Esophagus muscularis mucosa (tissue), 4 donors: ENCODE data around the gene MPP1. TPM values are rescaled to one million over a fixed set of nuclear protein-coding genes. Genes with fewer than 3 reads are reported as not detected.

Source experiments
- DNase-seq: peaks from one replicate; pipeline ENCODE4 v3.0.0-alpha.2; 2017; ENCODE audit errors: extremely low spot score
- H3K27ac ChIP-seq, 4 donors: fragments of 200-600 bp; sonication (generic); replicated peaks in 1 of 4; 1 replicate in 3 of 4; 2 replicates in 1 of 4; pipeline ENCODE4 v1.5.1; 2016 to 2019; ENCODE audit warnings: mild to moderate bottlenecking in 1 of 4
- H3K27me3 ChIP-seq, 4 donors: fragments of 200-600 bp; sonication (generic); one replicate each; pipeline versions ENCODE4 v1.5.1 to v1.6.0; 2016 to 2019
- H3K36me3 ChIP-seq, 4 donors: fragments of 200-600 bp; sonication (generic); one replicate each; pipeline ENCODE4 v1.5.1; 2016 to 2019
- H3K4me1 ChIP-seq, 4 donors: fragments of 200-600 bp; sonication (generic); one replicate each; pipeline ENCODE4 v1.5.1; 2016 to 2019
- H3K4me3 ChIP-seq, 4 donors: fragments of 200-600 bp; sonication (generic); 1 replicate in 2 of 4; 2 replicates in 2 of 4; pipeline ENCODE4 v1.5.1; 2016 to 2019; ENCODE audit warnings: mild to moderate bottlenecking in 4 of 4, moderate library complexity in 1 of 4
- H3K9me3 ChIP-seq, 4 donors: fragments of 200-600 bp; sonication (generic); 1 replicate in 3 of 4; 2 replicates in 1 of 4; pipeline ENCODE4 v1.5.1; 2016 to 2019
- EP300 ChIP-seq: sonication (generic); formaldehyde crosslinking; IDR thresholded peaks from one replicate; pipeline ENCODE4 v1.6.1; 2017; ENCODE audit warnings: antibody characterized with exemption
- POLR2A ChIP-seq: fragments of 450-650 bp; IDR thresholded peaks from one replicate; pipeline ENCODE4 v1.6.1; 2017; ENCODE audit warnings: antibody characterized with exemption, moderate library complexity, mild to moderate bottlenecking, low read depth
- POLR2AphosphoS5 ChIP-seq, 2 donors: sonication (generic); formaldehyde crosslinking; IDR thresholded peaks; one replicate each; pipeline ENCODE4 v1.6.1; 2017; ENCODE audit warnings: antibody characterized with exemption in 2 of 2
- WGBS: methylation state at CpG from one replicate; pipeline ENCODE4 v1.1.5; 2018; 5-methylcytosine and 5-hydroxymethylcytosine counted together
- intact Hi-C: fragments of 100-400 bp; cut with DNase I; formaldehyde crosslinking; loops from one replicate; pipeline ENCODE4 v1.15.1; 2023
- total RNA-seq, 4 donors: library from RNA; depleted of rRNA; stranded (reverse); fragments of >200 nt; gene quantifications; one replicate each; pipeline versions ENCODE4 v1.1.0 to v1.2.1, GENCODE V29; 2016
- TF ChIP-seq, protein P1 (sequence below), 3 experiments: fragments of 200-600 bp in 2 of 3; fragments of 450-650 bp in 1 of 3; sonication (generic) in 2 of 3; IDR thresholded peaks; one replicate each; pipeline ENCODE4 v1.5.1; 2017 to 2019; ENCODE audit warnings: antibody characterized with exemption in 3 of 3, mild to moderate bottlenecking in 2 of 3, moderate library complexity in 1 of 3

Gene MPP1
- total RNA-seq, 4 donors from 2014 or later = 28.2 to 46.9 (median 33.3) TPM

DNA sequence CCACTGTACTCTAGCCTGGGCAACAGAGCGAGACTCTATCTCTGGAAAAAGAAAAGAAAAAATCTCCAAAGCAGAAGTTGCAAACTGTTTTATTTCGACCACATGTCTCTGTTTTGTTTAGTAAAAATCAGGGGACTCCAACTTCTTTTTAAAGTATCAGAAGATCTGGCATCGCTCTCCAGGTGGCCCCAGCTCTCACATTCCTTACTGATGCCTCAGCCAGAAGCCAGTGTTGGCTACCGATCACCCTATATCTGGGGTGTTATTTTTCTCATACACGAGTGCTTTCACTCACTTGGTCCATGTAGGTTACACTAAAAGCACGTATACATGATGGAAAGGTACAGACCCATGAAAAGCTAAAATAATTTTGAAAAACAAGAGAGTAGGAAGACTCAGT lies 8.3 kb downstream of the MPP1 start:
- H3K9me3 ChIP-seq = no peaks in the 10 kb centered on the region
- H3K4me1 ChIP-seq = peaks cover 7 to 22% (median 16%) of the 10 kb centered on the region in 4 donors
- TF ChIP-seq POLR2AphosphoS5 (IDR thresholded peaks at IDR 0.05) (no peak), POLR2A (no peak), EP300 (no peak)
- TF ChIP-seq, protein P1, sequence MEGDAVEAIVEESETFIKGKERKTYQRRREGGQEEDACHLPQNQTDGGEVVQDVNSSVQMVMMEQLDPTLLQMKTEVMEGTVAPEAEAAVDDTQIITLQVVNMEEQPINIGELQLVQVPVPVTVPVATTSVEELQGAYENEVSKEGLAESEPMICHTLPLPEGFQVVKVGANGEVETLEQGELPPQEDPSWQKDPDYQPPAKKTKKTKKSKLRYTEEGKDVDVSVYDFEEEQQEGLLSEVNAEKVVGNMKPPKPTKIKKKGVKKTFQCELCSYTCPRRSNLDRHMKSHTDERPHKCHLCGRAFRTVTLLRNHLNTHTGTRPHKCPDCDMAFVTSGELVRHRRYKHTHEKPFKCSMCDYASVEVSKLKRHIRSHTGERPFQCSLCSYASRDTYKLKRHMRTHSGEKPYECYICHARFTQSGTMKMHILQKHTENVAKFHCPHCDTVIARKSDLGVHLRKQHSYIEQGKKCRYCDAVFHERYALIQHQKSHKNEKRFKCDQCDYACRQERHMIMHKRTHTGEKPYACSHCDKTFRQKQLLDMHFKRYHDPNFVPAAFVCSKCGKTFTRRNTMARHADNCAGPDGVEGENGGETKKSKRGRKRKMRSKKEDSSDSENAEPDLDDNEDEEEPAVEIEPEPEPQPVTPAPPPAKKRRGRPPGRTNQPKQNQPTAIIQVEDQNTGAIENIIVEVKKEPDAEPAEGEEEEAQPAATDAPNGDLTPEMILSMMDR (IDR thresholded peaks at IDR 0.05) = no peak
- H3K36me3 ChIP-seq = no peaks in the 10 kb centered on the region
- H3K4me3 ChIP-seq = no peak overlapping the region
- H3K27ac ChIP-seq = no peak overlapping the region
- no peak for DNase-seq
- intact Hi-C loops = no loop called here
- H3K27me3 ChIP-seq = no peaks in the 10 kb centered on the region
- WGBS = 72% methylated on average over 6 of the region's 6 CpGs

DNA sequence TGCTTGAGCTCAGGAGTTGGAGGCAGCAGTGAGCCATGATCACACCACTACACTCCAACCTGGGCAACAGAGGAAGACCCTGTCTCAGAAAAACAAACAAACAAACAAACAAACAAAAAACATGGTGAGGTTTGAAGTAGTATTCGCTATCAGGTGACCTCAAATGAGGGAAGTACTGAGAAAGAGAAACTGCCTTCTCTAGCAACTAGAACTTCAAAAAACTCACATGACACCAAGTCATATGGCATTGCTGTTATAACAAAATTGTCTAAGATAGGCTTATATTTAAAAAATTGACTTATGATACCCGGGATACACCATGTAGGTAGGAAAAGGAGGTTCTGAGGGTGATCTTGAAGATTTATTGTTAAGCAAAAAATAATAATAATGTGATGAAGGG lies 10.3 kb downstream of the MPP1 start:
- whole genome bisulfite sequencing = 64% methylated on average over 2 of the region's 2 CpGs

DNA sequence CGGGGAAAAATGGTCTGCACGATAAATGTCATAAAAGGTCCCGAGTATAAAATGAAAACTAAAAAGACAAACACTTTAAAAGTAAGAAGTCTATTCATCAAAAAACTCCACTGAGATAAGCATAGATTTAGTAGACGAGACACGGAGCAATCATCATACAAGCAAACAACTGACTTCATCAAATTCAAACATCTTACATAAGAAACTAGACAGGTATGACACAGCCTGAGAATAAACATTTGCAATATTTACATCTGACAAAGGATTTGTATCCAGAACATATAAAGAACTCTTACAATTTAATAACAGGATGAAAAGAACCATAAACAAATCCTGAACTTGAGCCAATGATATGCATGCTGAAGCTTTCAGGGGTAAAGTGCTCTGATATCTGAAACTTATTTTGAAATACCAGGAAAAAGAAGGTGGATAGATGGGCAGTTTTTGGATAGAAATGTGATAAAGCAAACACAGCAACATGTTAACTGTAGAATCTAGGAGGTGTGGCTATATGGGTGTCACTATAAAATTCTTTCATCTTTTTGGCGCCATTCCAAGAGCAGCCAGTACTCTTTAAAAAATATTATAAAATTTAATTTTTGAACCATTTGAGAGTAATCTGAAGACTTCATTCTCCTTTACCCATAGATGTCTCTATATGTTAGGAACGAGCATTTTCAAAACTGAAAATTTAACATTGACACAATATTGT lies 12.0 kb downstream of the MPP1 start:
- intact Hi-C loops = no loop called here
- no peak overlapping the region for H3K4me3 ChIP-seq
- no peak for TF ChIP-seq POLR2AphosphoS5 (IDR thresholded peaks at IDR 0.05)
- TF ChIP-seq EP300 = no peak
- TF ChIP-seq, protein P1 (IDR thresholded peaks at IDR 0.05) = no peak
- TF ChIP-seq POLR2A = no peak
- H3K36me3 ChIP-seq = no peaks in the 10 kb centered on the region
- no peaks in the 10 kb centered on the region for H3K27me3 ChIP-seq
- no peak overlapping the region for H3K27ac ChIP-seq
- WGBS = 84% methylated on average over 7 of the region's 7 CpGs
- peaks cover 0 to 5% (median 0%) of the 10 kb centered on the region in 4 donors for H3K4me1 ChIP-seq
- DNase-seq = no peak
- no peaks in the 10 kb centered on the region for H3K9me3 ChIP-seq

More for the DNA sequence above, 10.3 kb downstream of the MPP1 start:
- H3K4me3 ChIP-seq = no peak overlapping the region
- TF ChIP-seq POLR2AphosphoS5 (IDR thresholded peaks at IDR 0.05) (no peak), EP300 (no peak), POLR2A (no peak)
- TF ChIP-seq, protein P1 (IDR thresholded peaks at IDR 0.05) = no peak
- no peaks in the 10 kb centered on the region for H3K27me3 ChIP-seq
- intact Hi-C loops = no loop called here
- no peak for DNase-seq
- H3K4me1 ChIP-seq = peaks cover 5 to 12% (median 9%) of the 10 kb centered on the region in 4 donors
- H3K27ac ChIP-seq = no peak overlapping the region
- H3K36me3 ChIP-seq = no peaks in the 10 kb centered on the region
- no peaks in the 10 kb centered on the region for H3K9me3 ChIP-seq

DNA sequence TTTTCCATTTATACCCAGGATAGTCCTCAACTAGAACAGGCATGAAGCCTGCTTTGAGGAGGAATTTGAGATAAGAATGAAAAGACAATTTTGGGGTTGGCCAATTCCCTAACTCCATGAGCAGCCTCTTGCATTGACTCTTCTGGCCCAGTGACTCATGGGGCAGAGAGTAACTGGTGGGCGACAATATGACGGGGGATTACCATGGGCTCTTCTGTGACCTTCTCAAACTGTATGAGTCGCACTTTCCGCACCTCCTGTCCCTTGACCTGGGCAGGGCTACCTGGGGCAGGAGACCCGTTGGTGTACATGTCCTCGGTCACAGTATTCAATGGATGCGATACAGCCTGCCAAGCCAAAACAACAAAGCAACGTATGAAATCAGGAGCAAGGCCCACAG lies 13.3 kb downstream of the MPP1 start:
- Histone ChIP-seq H3K36me3 (no peaks in the 10 kb centered on the region), H3K9me3 (no peaks in the 10 kb centered on the region), H3K4me3 (no peak overlapping the region), H3K4me1 (peaks cover 0 to 1% (median 0%) of the 10 kb centered on the region in 4 donors), H3K27ac (no peak overlapping the region), H3K27me3 (no peaks in the 10 kb centered on the region)
- no peak for DNase-seq
- WGBS = 91% methylated on average over 8 of the region's 8 CpGs
- intact Hi-C loops = no loop called here
- TF ChIP-seq, protein P1 (IDR thresholded peaks at IDR 0.05) = no peak
- TF ChIP-seq POLR2AphosphoS5 (IDR thresholded peaks at IDR 0.05) (no peak), EP300 (no peak)

DNA sequence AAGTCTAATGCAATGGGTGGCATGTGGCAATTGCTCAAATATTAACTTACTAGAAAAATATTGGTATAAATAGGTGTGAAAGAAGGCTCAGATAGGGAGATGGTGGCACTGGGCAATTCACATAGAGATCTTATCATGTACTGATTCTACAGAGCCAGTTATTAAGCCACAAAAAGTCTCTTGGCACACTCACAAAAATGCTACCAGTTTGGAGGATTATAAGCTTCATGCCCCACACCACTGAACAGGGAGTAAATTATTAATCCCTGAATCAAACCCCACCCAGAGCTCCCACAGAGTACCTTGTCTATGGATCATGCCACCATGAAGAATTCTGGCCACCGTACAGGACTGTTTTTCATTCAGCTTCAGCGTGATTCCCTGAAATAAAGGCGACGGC lies 13.8 kb downstream of the MPP1 start:
- WGBS = 72% methylated on average over 4 of the region's 4 CpGs
- intact Hi-C loops = no loop called here
- TF ChIP-seq EP300 (no peak), POLR2AphosphoS5 (IDR thresholded peaks at IDR 0.05) (no peak), POLR2A (no peak)
- TF ChIP-seq, protein P1 (IDR thresholded peaks at IDR 0.05) = no peak

More for the DNA sequence above, 13.8 kb downstream of the MPP1 start:
- no peak for DNase-seq
- Histone ChIP-seq H3K4me1 (no peaks in the 10 kb centered on the region), H3K27ac (no peak overlapping the region), H3K4me3 (no peak overlapping the region), H3K36me3 (no peaks in the 10 kb centered on the region), H3K9me3 (no peaks in the 10 kb centered on the region), H3K27me3 (no peaks in the 10 kb centered on the region)
